WTC11 (cell line): ENCODE data around the gene NPPA. TPM values are rescaled to one million over a fixed set of nuclear protein-coding genes. Genes with fewer than 3 reads are reported as not detected.

Source experiments
- ATAC-seq: fragments of 200-7000 bp; cut with Tn5 transposase; 2 replicates; pipeline ENCODE4 v1.10.0; 2021; ENCODE audit warnings: mild to moderate bottlenecking, moderate library complexity
- CTCF ChIA-PET: fragments of 300-600 bp; sonication (Branson Sonifier 250); formaldehyde crosslinking; loops from one replicate; lab custom pipeline; 2021; ENCODE audit warnings: antibody characterized with exemption; lab: Charles Lee
- POLR2A ChIA-PET: fragments of 350-600 bp; sonication (Branson Sonifier 250); formaldehyde crosslinking; loops from one replicate; lab custom pipeline; 2021; ENCODE audit warnings: antibody characterized with exemption; lab: Charles Lee
- DNase-seq: peaks from one replicate; pipeline ENCODE4 v3.0.0; 2021; ENCODE audit warnings: low spot score
- H3K27ac Mint-ChIP-seq: 2 replicates; pipeline ENCODE4 v1.8.0; 2021; ENCODE audit warnings: mixed read lengths
- H3K27me3 Mint-ChIP-seq: 2 replicates; pipeline ENCODE4 v1.8.0; 2021; ENCODE audit warnings: low read depth, mild to moderate bottlenecking, moderate library complexity, mixed read lengths
- H3K36me3 Mint-ChIP-seq: 2 replicates; pipeline ENCODE4 v1.8.0; 2021; ENCODE audit warnings: mixed read lengths
- H3K4me1 Mint-ChIP-seq: 2 replicates; pipeline ENCODE4 v1.8.0; 2022; ENCODE audit warnings: mixed read lengths
- H3K4me3 Mint-ChIP-seq: 2 replicates; pipeline ENCODE4 v1.8.0; 2021; ENCODE audit warnings: mild to moderate bottlenecking, moderate library complexity, mixed read lengths
- H3K9me3 Mint-ChIP-seq: 2 replicates; pipeline ENCODE4 v1.8.0; 2021; ENCODE audit warnings: mixed read lengths
- AFF4 ChIP-seq: sonication (generic); formaldehyde crosslinking; IDR thresholded peaks from 2 replicates; pipeline ENCODE4 v1.8.1; 2023; ENCODE audit warnings: mild to moderate bottlenecking, missing genetic modification reagents, borderline replicate concordance
- CTCF ChIP-seq: fragments of 200-600 bp; IDR thresholded peaks from 2 replicates; pipeline ENCODE4 v1.8.0; 2022; ENCODE audit warnings: antibody characterized with exemption
- GTF2I ChIP-seq: fragments of 250-450 bp; sonication (Bioruptor Pico); conservative IDR thresholded peaks from 2 replicates; pipeline ENCODE4 v1.4.0; 2021; ENCODE audit warnings: mild to moderate bottlenecking
- HMGA2 ChIP-seq: fragments of 250-450 bp; sonication (Bioruptor Pico); IDR thresholded peaks from 2 replicates; pipeline ENCODE4 v1.4.0; 2021; ENCODE audit warnings: mild to moderate bottlenecking, moderate library complexity
- KAT7 ChIP-seq: sonication (generic); formaldehyde crosslinking; IDR thresholded peaks from 2 replicates; pipeline ENCODE4 v1.8.1; 2023; ENCODE audit warnings: missing genetic modification reagents, mild to moderate bottlenecking, borderline replicate concordance
- TEAD1 ChIP-seq: sonication (generic); formaldehyde crosslinking; IDR thresholded peaks from 2 replicates; pipeline ENCODE4 v1.8.0; 2022; ENCODE audit warnings: mild to moderate bottlenecking, missing genetic modification reagents
- ZNF121 ChIP-seq: sonication (generic); formaldehyde crosslinking; IDR thresholded peaks from 2 replicates; pipeline ENCODE4 v1.8.0; 2023; ENCODE audit warnings: missing genetic modification reagents
- total RNA-seq: library from RNA; stranded (reverse); gene quantifications from 3 replicates; pipeline ENCODE4 v1.2.3, GENCODE V29; 2021
- TF ChIP-seq, protein P1 (sequence below): sonication (generic); formaldehyde crosslinking; IDR thresholded peaks from 2 replicates; pipeline ENCODE4 v1.8.1; 2023; ENCODE audit warnings: mild to moderate bottlenecking, missing genetic modification reagents, moderate library complexity
- TF ChIP-seq, protein P2 (sequence below): sonication (generic); formaldehyde crosslinking; IDR thresholded peaks from 2 replicates; pipeline ENCODE4 v1.8.0; 2023; ENCODE audit warnings: mild to moderate bottlenecking, missing genetic modification reagents

The NPPA gene
- total RNA-seq, 1 experiment from 2014 or later = not detected

DNA sequence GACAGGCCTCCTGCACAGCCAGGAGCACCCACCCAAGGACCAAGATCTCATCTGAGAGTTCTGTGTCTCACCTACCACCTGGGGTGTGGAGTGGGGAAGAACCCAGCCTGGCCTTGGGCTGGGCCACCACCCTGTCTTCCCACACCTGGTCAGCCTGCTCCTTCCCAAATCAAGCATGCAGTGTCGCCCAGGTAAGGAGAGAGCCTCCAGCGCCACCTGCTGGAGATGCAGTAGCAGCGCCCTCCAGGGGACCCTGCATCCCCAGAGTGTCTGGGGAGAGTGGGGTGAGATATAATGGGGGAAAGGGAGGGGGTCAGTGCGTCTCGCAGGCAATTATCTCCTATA is 46.3 kb upstream of the NPPA start:
- POLR2A ChIA-PET = no interaction called here
- H3K27ac Mint-ChIP-seq = no peak overlapping the region
- no peak for TF ChIP-seq AFF4 (CRISPR knock-in tag)
- TF ChIP-seq TEAD1 (CRISPR knock-in tag) = 0 out of 2 replicates have a peak, but pooled peaks have one; percentile 17
- TF ChIP-seq, protein P1, sequence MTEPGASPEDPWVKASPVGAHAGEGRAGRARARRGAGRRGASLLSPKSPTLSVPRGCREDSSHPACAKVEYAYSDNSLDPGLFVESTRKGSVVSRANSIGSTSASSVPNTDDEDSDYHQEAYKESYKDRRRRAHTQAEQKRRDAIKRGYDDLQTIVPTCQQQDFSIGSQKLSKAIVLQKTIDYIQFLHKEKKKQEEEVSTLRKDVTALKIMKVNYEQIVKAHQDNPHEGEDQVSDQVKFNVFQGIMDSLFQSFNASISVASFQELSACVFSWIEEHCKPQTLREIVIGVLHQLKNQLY (CRISPR knock-in tag) = no peak
- no peak for TF ChIP-seq GTF2I (CRISPR knock-in tag)
- TF ChIP-seq CTCF = peak; percentile 77
- H3K9me3 Mint-ChIP-seq = no peaks in the 10 kb centered on the region
- ATAC-seq (peak; percentile 91), DNase-seq (peak; percentile 87)
- no peak overlapping the region for H3K4me3 Mint-ChIP-seq
- no peaks in the 10 kb centered on the region for H3K4me1 Mint-ChIP-seq
- H3K27me3 Mint-ChIP-seq = no peaks in the 10 kb centered on the region; the same call in 1 of the 2 replicates
- CTCF ChIA-PET = interaction anchor here (0.9 to 3.2 kb wide), 4 partner anchors 12 to 55 kb away, joined by 4 to 17 read pairs (median 8); no protein-coding TSS in a partner anchor
- H3K36me3 Mint-ChIP-seq = no peaks in the 10 kb centered on the region

- no peaks in the 10 kb centered on the region for H3K4me1 Mint-ChIP-seq
- H3K4me3 Mint-ChIP-seq = no peak overlapping the region
- H3K27me3 Mint-ChIP-seq = no peaks in the 10 kb centered on the region; the same call in 1 of the 2 replicates
- no peaks in the 10 kb centered on the region for H3K36me3 Mint-ChIP-seq
- TF ChIP-seq, protein P2, sequence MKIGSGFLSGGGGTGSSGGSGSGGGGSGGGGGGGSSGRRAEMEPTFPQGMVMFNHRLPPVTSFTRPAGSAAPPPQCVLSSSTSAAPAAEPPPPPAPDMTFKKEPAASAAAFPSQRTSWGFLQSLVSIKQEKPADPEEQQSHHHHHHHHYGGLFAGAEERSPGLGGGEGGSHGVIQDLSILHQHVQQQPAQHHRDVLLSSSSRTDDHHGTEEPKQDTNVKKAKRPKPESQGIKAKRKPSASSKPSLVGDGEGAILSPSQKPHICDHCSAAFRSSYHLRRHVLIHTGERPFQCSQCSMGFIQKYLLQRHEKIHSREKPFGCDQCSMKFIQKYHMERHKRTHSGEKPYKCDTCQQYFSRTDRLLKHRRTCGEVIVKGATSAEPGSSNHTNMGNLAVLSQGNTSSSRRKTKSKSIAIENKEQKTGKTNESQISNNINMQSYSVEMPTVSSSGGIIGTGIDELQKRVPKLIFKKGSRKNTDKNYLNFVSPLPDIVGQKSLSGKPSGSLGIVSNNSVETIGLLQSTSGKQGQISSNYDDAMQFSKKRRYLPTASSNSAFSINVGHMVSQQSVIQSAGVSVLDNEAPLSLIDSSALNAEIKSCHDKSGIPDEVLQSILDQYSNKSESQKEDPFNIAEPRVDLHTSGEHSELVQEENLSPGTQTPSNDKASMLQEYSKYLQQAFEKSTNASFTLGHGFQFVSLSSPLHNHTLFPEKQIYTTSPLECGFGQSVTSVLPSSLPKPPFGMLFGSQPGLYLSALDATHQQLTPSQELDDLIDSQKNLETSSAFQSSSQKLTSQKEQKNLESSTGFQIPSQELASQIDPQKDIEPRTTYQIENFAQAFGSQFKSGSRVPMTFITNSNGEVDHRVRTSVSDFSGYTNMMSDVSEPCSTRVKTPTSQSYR (CRISPR knock-in tag) = no peak
- 0 out of 2 replicates have a peak, but pooled peaks have one; percentile 23 for TF ChIP-seq GTF2I (CRISPR knock-in tag)
- TF ChIP-seq ZNF121 (CRISPR knock-in tag) = peak; percentile 46; the same call in 1 of the 2 replicates
- ChIA-PET CTCF (interaction anchor here (0.7 to 3.2 kb wide), 4 partner anchors 9 to 104 kb away, joined by 3 to 17 read pairs (median 8); no protein-coding TSS in a partner anchor), POLR2A (no interaction called here)
- no peak overlapping the region for H3K27ac Mint-ChIP-seq
- ATAC-seq (no peak), DNase-seq (no peak)
- no peaks in the 10 kb centered on the region for H3K9me3 Mint-ChIP-seq
Observed at GRCh38 chr1:11891433-11892186, 44.0 kb upstream of the NPPA start.

- Mint-ChIP-seq H3K27ac (no peak overlapping the region), H3K4me3 (no peak overlapping the region), H3K4me1 (no peaks in the 10 kb centered on the region; the same call in 1 of the 2 replicates), H3K27me3 (no peaks in the 10 kb centered on the region; the same call in 1 of the 2 replicates), H3K36me3 (no peaks in the 10 kb centered on the region), H3K9me3 (no peaks in the 10 kb centered on the region)
- ChIA-PET POLR2A (interaction anchor here (1.6 kb wide), 1 partner anchor 19 kb away, joined by 4 read pairs; no protein-coding TSS in a partner anchor), CTCF (interaction anchor here (0.6 to 4.5 kb wide), 7 partner anchors 30 to 410 kb away, joined by 3 to 19 read pairs (median 4); partner anchors contain the start of genes DISP3 and NPPB)
- TF ChIP-seq KAT7 (CRISPR knock-in tag) (no peak), HMGA2 (no peak)
- ATAC-seq (peak; percentile 66), DNase-seq (no peak)
Observed at GRCh38 chr1:11888877-11889208, 41.3 kb upstream of the NPPA start.
